Rectal smooth muscle tissue (tissue), 1 donor: Measurements from ENCODE around the gene FMN1.

Experiments
- H3K27ac ChIP-seq: one replicate; pipeline ENCODE4 v1.7.0; 2013; ENCODE audit warnings: low read depth, low read length, inconsistent platforms
- H3K27me3 ChIP-seq: one replicate; pipeline ENCODE4 v1.7.0; 2013; ENCODE audit warnings: low read length; ENCODE audit not compliant: control insufficient read depth, insufficient read depth
- H3K36me3 ChIP-seq: one replicate; pipeline ENCODE4 v1.7.0; 2013; ENCODE audit warnings: low read length; ENCODE audit not compliant: control insufficient read depth, insufficient read depth
- H3K4me1 ChIP-seq: one replicate; pipeline ENCODE4 v1.7.0; 2013; ENCODE audit warnings: low read length; ENCODE audit not compliant: control insufficient read depth, insufficient read depth
- H3K4me3 ChIP-seq: one replicate; pipeline ENCODE4 v1.7.0; 2013; ENCODE audit warnings: low read length
- H3K9ac ChIP-seq: one replicate; pipeline ENCODE4 v1.7.0; 2013; ENCODE audit warnings: low read length

The FMN1 gene

DNA sequence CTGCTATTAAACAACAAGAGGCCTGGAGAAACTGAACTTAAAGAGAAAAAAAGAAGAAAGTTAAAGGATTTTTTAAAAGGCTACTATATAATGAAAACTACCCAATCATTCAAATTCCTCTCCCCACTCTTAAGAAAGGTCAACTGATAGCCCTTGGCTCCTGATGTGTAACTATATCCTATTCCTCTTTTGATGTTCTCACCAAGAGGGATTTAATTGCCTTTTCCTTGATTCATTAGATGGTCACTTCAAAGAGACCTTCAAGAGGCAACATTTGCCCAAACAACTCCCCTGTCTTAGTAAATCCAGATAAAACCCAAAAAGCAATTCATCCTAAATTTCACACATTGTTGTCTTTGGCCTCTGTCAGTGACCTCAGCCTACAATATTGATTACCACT, 86.0 kb downstream of the FMN1 start:
- Histone ChIP-seq H3K4me3 (no peak overlapping the region), H3K27ac (no peak overlapping the region), H3K36me3 (no peaks in the 10 kb centered on the region), H3K9ac (no peak overlapping the region), H3K27me3 (no peaks in the 10 kb centered on the region), H3K4me1 (no peaks in the 10 kb centered on the region)

DNA sequence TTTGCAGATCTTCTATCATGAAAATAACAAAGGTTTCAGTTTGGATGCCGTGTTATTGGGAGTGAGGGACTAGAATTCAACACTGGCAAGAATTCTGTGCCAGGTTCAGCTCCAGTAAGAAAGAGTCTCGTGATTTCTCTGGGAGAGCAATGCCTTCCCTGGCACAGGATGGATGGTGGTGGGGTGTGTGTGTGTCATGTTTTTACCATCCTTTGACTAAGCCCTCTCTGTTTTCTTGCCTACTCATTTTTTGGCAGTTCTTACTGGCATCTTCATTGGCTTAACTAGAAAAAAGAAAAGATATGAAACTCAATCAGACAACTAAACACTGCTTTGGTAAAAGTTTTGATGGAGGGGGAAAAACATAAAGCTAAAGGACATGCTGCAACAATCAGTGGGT, 86.6 kb downstream of the FMN1 start:
- H3K9ac ChIP-seq: no peak overlapping the region
- no peaks in the 10 kb centered on the region for H3K27me3 ChIP-seq
- H3K4me1 ChIP-seq: no peaks in the 10 kb centered on the region
- no peak overlapping the region for H3K27ac ChIP-seq
- H3K36me3 ChIP-seq: no peaks in the 10 kb centered on the region
- no peak overlapping the region for H3K4me3 ChIP-seq

DNA sequence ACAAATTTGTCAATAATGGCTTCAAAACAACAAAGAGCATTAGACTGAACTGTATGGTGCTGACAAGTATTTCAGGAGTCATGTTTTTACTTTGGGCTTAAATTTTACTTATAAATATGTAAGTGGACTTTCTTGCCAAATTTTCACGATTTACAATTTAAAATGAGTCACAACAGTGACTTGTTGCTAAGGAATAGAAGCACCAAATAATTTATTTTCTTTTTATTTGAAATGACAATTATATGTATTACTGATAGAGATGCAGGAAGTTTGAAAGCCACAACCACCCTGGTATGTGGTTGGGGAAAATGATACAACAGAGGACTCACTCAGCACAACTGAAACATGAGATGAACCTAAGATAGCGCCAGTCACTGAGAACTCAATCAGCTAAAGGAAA, 90.3 kb downstream of the FMN1 start:
- H3K36me3 ChIP-seq: no peaks in the 10 kb centered on the region
- H3K27me3 ChIP-seq: no peaks in the 10 kb centered on the region
- H3K27ac ChIP-seq: no peak overlapping the region
- no peak overlapping the region for H3K9ac ChIP-seq
- H3K4me1 ChIP-seq: no peaks in the 10 kb centered on the region
- no peak overlapping the region for H3K4me3 ChIP-seq

DNA sequence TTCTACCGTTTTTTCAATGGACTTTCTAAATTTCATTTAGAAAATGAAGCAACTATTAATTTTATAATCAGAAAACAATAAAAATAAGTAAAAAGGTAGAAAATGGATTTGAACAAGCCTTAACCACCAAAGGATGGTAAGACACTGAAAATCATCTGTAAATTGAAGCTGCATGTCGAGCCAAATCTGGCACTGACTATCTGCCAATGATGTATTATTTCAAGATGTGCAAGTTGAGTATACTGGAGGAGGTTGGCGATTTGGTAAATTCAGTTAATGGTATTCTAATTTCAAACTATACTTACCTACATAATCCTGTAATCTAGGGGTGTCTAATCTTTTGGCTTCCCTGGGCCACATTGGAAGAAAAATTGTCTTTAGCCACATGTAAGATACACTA, 93.5 kb downstream of the FMN1 start:
- H3K36me3 ChIP-seq: no peaks in the 10 kb centered on the region
- no peaks in the 10 kb centered on the region for H3K27me3 ChIP-seq
- H3K4me1 ChIP-seq: no peaks in the 10 kb centered on the region
- H3K9ac ChIP-seq: no peak overlapping the region
- no peak overlapping the region for H3K27ac ChIP-seq
- H3K4me3 ChIP-seq: no peak overlapping the region

DNA sequence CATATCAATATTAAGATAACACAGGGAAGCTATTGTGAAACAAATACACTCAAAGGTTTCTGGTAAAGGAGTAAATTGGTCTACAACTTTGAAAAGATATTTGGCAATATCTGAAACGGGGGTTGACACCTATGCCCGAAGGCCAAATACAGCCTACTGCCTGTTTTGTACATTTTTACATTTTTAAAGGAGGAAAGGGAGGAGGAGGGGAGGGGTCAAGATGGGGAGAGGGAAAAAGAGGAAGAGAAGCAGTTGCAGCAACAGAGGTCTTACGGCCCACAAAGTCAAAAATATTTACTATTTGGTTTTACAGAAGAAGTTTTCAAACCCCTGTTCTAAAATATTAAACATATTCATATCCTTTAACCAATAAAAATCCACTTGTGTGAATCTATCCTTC, 94.2 kb downstream of the FMN1 start:
- Histone ChIP-seq H3K4me3 (no peak overlapping the region), H3K4me1 (no peaks in the 10 kb centered on the region), H3K9ac (no peak overlapping the region), H3K27ac (no peak overlapping the region), H3K36me3 (no peaks in the 10 kb centered on the region), H3K27me3 (no peaks in the 10 kb centered on the region)

DNA sequence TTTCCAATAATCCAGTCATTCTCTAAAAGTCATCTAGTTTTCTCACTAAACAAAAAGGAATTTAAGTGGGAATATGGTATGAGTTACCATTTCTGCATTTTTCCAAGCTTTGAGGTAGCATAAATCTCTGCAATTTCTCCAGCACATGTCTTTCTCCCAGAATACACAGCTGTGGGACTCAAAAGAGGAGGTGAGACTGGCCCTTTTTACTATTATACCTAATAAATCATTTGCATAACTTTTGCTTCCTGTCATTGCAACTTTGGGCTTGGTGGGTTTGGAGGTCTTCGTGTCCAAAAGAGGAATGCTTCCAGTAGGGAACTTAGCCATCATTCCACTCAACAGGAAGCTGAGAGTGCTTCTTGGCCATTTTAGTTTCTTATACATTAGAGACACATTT, 94.8 kb downstream of the FMN1 start:
- Histone ChIP-seq H3K36me3 (no peaks in the 10 kb centered on the region), H3K27me3 (no peaks in the 10 kb centered on the region), H3K27ac (no peak overlapping the region), H3K4me1 (no peaks in the 10 kb centered on the region), H3K4me3 (no peak overlapping the region), H3K9ac (no peak overlapping the region)

DNA sequence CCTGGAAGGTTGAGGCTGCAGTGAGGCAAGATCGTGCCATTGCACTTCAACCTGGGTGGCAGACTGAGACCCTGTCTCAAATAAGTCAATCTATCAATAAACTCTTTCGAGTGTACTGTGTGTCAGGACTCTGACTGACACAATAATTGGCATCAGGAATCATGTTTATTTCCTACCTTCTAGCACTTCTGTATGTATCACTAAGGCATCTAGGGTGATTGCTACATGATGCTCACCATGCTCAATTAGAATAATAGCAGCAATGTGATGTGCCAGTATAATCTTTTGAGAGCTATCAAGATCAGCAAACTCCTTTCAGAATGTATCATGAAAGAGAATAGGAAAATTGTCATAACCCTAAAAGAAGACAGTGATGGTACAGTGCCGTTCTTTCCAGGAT, 95.3 kb downstream of the FMN1 start:
- Histone ChIP-seq H3K36me3 (no peaks in the 10 kb centered on the region), H3K4me1 (no peaks in the 10 kb centered on the region), H3K27ac (no peak overlapping the region), H3K9ac (no peak overlapping the region), H3K27me3 (no peaks in the 10 kb centered on the region), H3K4me3 (no peak overlapping the region)

DNA sequence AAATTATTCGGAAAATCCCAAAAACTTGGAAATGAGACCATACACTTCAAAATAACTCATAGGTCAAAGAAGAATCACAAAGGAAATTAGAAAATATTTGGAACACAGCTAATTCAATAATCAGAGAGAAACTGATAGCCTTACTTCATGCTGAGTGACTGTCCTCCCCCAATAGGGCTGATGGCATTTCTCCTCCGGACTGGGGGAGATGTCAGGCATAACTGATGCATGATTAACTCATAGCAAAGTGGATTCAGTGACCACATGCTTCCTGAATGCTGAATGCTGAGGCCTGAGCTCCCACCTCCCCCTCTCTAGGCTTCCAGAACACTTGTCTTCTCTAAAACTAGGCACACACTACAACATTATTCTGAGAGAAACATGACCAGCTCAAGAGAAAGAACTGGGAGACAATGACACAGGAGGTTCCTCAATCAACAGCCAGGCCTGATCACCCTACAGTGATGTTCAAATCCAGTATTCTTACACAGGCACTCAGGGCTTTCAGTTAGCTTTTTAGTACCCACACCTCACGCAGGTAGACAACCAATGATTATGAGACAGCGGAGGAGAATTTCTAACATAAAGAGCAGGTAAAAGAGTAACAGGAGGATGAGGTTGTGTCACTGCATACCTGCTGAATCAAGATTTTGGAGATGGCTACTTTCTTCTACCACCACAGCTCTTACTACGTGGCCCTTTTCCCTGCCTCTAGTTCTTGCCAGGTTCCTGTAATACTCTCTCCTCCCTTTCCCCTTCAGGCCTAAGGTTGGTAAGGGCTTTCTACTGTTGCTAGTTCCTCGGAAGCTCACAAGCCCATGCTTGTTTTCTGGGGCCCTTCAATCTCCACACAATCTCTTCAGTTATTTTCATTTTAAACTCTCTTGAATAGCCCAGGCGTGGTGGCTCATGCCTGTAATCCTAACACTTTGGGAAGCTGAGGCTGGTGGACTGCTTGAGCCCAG, 96.1 kb downstream of the FMN1 start:
- H3K27ac ChIP-seq: no peak overlapping the region
- H3K9ac ChIP-seq: no peak overlapping the region
- no peaks in the 10 kb centered on the region for H3K36me3 ChIP-seq
- H3K4me3 ChIP-seq: no peak overlapping the region
- H3K4me1 ChIP-seq: peaks cover 4% of the 10 kb centered on the region
- H3K27me3 ChIP-seq: no peaks in the 10 kb centered on the region

DNA sequence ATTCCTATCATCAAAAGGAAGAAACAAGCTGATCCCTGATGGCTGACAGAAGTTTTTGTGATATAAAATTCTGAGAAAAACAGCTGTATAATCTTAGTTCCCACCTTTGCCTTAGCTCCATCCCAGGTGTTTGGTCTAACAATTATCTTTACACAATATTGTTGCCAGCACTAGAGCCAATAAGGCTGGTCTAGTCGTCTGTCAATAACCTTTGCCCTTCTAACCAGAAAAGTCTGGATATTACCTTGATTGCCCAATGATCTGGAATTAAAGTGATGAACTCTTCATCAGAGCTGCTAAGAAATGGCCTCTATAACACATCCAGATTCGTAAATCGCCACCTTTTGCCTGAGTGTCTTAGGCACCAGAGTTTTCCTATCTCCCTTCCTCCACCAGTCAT, 98.4 kb downstream of the FMN1 start:
- H3K36me3 ChIP-seq: no peaks in the 10 kb centered on the region
- no peaks in the 10 kb centered on the region for H3K27me3 ChIP-seq
- H3K4me1 ChIP-seq: peaks cover 4% of the 10 kb centered on the region
- no peak overlapping the region for H3K27ac ChIP-seq
- H3K4me3 ChIP-seq: no peak overlapping the region
- no peak overlapping the region for H3K9ac ChIP-seq

DNA sequence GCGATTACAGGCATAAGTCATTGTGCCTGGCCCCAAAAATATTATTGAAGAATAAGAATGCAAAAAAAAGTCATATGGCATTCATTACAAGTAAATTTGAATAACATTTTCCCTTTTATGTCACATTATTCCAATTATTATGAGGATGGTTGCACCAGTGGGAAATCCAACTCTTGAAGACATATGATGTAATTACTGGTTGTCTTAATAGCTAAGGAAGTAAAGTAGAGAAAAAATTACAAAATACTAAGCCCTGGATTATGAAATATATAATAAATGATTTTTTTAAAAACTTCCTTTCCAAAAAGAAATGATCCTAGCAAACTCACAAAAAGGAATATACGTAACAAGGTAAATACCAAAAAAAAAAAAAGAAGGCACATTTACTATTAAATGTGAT, 98.9 kb downstream of the FMN1 start:
- Histone ChIP-seq H3K36me3 (no peaks in the 10 kb centered on the region), H3K27me3 (no peaks in the 10 kb centered on the region), H3K27ac (no peak overlapping the region), H3K4me3 (no peak overlapping the region), H3K9ac (no peak overlapping the region), H3K4me1 (peaks cover 4% of the 10 kb centered on the region)

DNA sequence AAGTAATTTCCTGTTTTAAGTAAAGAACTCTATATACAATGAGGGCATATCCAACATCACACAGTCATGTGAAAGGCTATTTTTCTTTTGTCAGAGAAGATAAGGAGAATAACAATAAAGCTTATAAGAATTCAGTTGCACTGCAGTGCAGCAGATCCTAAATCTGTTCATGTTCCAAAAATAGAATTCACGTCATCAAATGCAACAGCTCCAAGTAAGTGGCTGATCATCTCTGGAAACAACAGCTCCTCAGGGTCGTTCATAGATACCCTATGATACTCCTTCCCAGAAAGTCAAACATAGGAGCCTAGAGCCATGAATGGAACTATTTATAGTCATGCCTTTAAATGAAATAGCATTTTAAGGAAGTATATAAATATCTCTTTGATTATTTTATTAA, 100.2 kb downstream of the FMN1 start:
- Histone ChIP-seq H3K27ac (no peak overlapping the region), H3K9ac (no peak overlapping the region), H3K27me3 (no peaks in the 10 kb centered on the region), H3K36me3 (no peaks in the 10 kb centered on the region), H3K4me1 (peaks cover 4% of the 10 kb centered on the region), H3K4me3 (no peak overlapping the region)

DNA sequence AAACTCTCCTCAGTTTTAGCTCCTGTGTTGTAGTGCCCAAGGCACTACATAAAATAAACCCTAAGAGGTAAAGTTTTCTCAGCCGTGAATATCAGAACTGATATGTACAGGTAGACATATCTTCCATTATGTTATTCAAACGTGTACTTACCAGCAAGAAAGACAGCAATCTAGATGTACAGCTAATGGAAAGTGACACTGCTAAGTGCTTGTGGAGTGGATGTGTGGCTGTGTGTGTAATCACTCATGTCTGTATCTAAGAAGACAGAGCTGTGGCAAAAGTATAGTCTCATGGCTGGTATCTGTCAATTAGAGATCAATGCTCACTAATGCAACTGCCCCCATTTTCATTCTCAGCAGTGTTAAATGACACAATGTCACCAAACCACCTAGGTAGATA, 101.3 kb downstream of the FMN1 start:
- Histone ChIP-seq H3K4me1 (peaks cover 4% of the 10 kb centered on the region), H3K4me3 (no peak overlapping the region)

More for the DNA sequence above, 101.3 kb downstream of the FMN1 start:
- Histone ChIP-seq H3K9ac (no peak overlapping the region), H3K27ac (no peak overlapping the region), H3K36me3 (no peaks in the 10 kb centered on the region), H3K27me3 (no peaks in the 10 kb centered on the region)
